ENCODE measurements around the gene TARS2.

Gene TARS2

GRCh38 chr1:150486966-150487762 lies at the start of gene TARS2:
Gene TARS2, plus strand, starts transcription at chr1:150487419. Its CDS starts 32 bp downstream, at chr1:150487451.
- DNase-seq, result peak; percentile 91

GRCh38 chr1:150441121-150441520 lies 46.1 kb upstream of the TARS2 start:
- no peak for DNase-seq

GRCh38 chr1:150444232-150444631 lies 43.0 kb upstream of the TARS2 start:
- DNase-seq, result no peak

- no peak for DNase-seq
Measured at GRCh38 chr1:150456146-150456647, 31.0 kb upstream of the TARS2 start.

- DNase-seq, result peak; percentile 68
Measured at GRCh38 chr1:150464422-150464826, 22.8 kb upstream of the TARS2 start.

GRCh38 chr1:150466964-150467363 lies 20.3 kb upstream of the TARS2 start:
- DNase-seq, result no peak

- DNase-seq, result no peak
Measured at GRCh38 chr1:150469291-150469690, 17.9 kb upstream of the TARS2 start.

- DNase-seq, result no peak
Measured at GRCh38 chr1:150472601-150473200, 14.5 kb upstream of the TARS2 start.

GRCh38 chr1:150473659-150474058 lies 13.6 kb upstream of the TARS2 start:
- no peak for DNase-seq

- DNase-seq, result no peak
Measured at GRCh38 chr1:150474869-150475268, 12.3 kb upstream of the TARS2 start.

GRCh38 chr1:150476754-150477153 lies 10.5 kb upstream of the TARS2 start:
- DNase-seq, result no peak

- no peak for DNase-seq
Measured at GRCh38 chr1:150477320-150477719, 9.9 kb upstream of the TARS2 start.

GRCh38 chr1:150477733-150478132 lies 9.5 kb upstream of the TARS2 start:
- DNase-seq, result no peak

GRCh38 chr1:150479370-150479769 lies 7.8 kb upstream of the TARS2 start:
- DNase-seq, result no peak

- DNase-seq, result no peak
Measured at GRCh38 chr1:150479927-150480352, 7.3 kb upstream of the TARS2 start.

- no peak for DNase-seq
Measured at GRCh38 chr1:150484431-150484830, 2.8 kb upstream of the TARS2 start.

- no peak for DNase-seq
Measured at GRCh38 chr1:150484861-150485260, 2.4 kb upstream of the TARS2 start.

GRCh38 chr1:150487763-150488115 lies 520 bp downstream of the TARS2 start:
- DNase-seq, result no peak

- DNase-seq, result no peak
Measured at GRCh38 chr1:150493175-150493574, 6.0 kb downstream of the TARS2 start.

GRCh38 chr1:150498342-150498741 lies 11.1 kb downstream of the TARS2 start:
- no peak for DNase-seq

- no peak for DNase-seq
Measured at GRCh38 chr1:150505431-150505830, 18.2 kb downstream of the TARS2 start.

- DNase-seq, result no peak
Measured at GRCh38 chr1:150507912-150508864, 21.0 kb downstream of the TARS2 start, which contains the start of gene ECM1. Gene ECM1, plus strand, starts transcription at chr1:150508109. Its CDS starts 101 bp downstream, at chr1:150508210.

- DNase-seq, result no peak
Measured at GRCh38 chr1:150508982-150509381, 21.8 kb downstream of the TARS2 start.

Data from NCI-H2107 (cell line).